ENCODE data around the gene DTHD1. TPM values are rescaled to one million over a fixed set of nuclear protein-coding genes. Genes with fewer than 3 reads are reported as not detected.

The DTHD1 gene
- total RNA-seq, 1 experiment from 2014 or later: not detected

DNA sequence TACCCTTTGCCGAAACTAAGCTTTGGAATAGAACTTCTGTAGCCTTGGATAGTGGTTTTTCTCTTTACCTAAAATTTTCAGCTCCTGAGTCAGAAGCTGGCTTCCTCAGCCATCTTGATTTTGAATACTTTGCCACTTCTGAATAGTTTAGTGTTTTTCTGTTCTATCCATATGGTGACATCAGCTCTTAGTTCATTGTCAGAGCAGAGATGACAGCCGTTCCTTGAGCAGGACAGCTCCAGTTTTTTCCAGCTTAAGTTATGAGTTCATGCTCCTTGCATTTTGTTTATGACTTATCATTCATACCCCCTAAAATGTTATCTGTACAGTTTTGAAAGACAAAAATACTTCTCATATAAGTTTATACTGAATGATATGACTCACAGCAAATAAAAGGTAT, 47.8 kb downstream of the DTHD1 start:
- ATAC-seq (no peak), DNase-seq (no peak)
- no peaks in the 10 kb centered on the region for H3K36me3 ChIP-seq (ENCODE audit: low read depth, low read length)
- H3K27ac ChIP-seq (ENCODE audit: low read length): no peak overlapping the region
- no peaks in the 10 kb centered on the region for H3K27me3 ChIP-seq (ENCODE audit: low read length)
- ChIA-PET POLR2A (ENCODE audit: unreplicated experiment) (no interaction called here), CTCF (no interaction called here)
- no TSS peak for BruUV-seq (replicated peaks)
- H3K4me2 ChIP-seq (ENCODE audit: low read length): no peak overlapping the region
- H3F3A ChIP-seq (ENCODE audit: low read length, unreplicated experiment): no peaks in the 10 kb centered on the region
- H3K4me3 ChIP-seq (ENCODE audit: low read length): no peak overlapping the region
- H3K79me2 ChIP-seq (ENCODE audit: low read length): no peaks in the 10 kb centered on the region
- no peak overlapping the region for H3K9ac ChIP-seq (ENCODE audit: low read length)
- no peaks in the 10 kb centered on the region for H3K9me3 ChIP-seq (ENCODE audit: low read length)
- TF ChIP-seq EZH2 (IDR thresholded peaks at IDR 0.05; ENCODE audit: low read length, unreplicated experiment): no peak
- no peaks in the 10 kb centered on the region for H3K9me2 ChIP-seq (replicated peaks; ENCODE audit: low read length)
- no peak overlapping the region for H2AFZ ChIP-seq (ENCODE audit: low read length)
- H4K20me1 ChIP-seq (ENCODE audit: low read length): no peaks in the 10 kb centered on the region
- H3K4me1 ChIP-seq (ENCODE audit: insufficient read depth, low read length): no peaks in the 10 kb centered on the region
- intact Hi-C loops (cut with micrococcal nuclease): no loop called here

DNA sequence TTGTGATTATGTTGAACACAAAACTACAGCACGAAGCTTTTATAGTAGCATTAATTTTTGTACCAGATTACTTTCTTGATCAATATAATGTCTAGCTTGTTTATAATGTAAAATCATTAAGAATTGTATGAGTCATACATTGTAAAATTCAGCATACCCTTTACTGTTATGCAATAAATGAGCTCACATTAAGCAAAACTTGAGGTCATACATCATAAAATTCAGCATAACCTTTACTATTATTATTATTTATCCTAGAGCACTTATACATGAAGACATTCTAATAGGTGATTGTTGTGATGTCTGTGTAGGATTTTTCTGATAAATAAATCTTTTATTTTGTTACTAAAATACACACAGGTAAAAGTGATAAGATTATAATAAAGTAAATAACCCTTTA, 49.4 kb downstream of the DTHD1 start:
- no peak overlapping the region for H3K9ac ChIP-seq (ENCODE audit: low read length)
- H3K4me3 ChIP-seq (ENCODE audit: low read length): no peak overlapping the region
- POLR2A ChIA-PET (ENCODE audit: unreplicated experiment): interaction anchor here (0.6 kb wide), 1 partner anchor 12 kb away, joined by 3 read pairs; no protein-coding TSS in a partner anchor
- no peak overlapping the region for H3K27ac ChIP-seq (ENCODE audit: low read length)
- CTCF ChIA-PET: no interaction called here
- ATAC-seq (no peak), DNase-seq (no peak)
- H3K79me2 ChIP-seq (ENCODE audit: low read length): no peaks in the 10 kb centered on the region
- H3K27me3 ChIP-seq (ENCODE audit: low read length): no peaks in the 10 kb centered on the region
- H3K36me3 ChIP-seq (ENCODE audit: low read depth, low read length): no peaks in the 10 kb centered on the region
- no TSS peak for BruUV-seq (replicated peaks)
- no peaks in the 10 kb centered on the region for H4K20me1 ChIP-seq (ENCODE audit: low read length)
- H3F3A ChIP-seq (ENCODE audit: low read length, unreplicated experiment): no peaks in the 10 kb centered on the region
- H3K4me2 ChIP-seq (ENCODE audit: low read length): no peak overlapping the region
- no peaks in the 10 kb centered on the region for H3K9me2 ChIP-seq (replicated peaks; ENCODE audit: low read length)
- no peak overlapping the region for H2AFZ ChIP-seq (ENCODE audit: low read length)
- TF ChIP-seq, protein P1, sequence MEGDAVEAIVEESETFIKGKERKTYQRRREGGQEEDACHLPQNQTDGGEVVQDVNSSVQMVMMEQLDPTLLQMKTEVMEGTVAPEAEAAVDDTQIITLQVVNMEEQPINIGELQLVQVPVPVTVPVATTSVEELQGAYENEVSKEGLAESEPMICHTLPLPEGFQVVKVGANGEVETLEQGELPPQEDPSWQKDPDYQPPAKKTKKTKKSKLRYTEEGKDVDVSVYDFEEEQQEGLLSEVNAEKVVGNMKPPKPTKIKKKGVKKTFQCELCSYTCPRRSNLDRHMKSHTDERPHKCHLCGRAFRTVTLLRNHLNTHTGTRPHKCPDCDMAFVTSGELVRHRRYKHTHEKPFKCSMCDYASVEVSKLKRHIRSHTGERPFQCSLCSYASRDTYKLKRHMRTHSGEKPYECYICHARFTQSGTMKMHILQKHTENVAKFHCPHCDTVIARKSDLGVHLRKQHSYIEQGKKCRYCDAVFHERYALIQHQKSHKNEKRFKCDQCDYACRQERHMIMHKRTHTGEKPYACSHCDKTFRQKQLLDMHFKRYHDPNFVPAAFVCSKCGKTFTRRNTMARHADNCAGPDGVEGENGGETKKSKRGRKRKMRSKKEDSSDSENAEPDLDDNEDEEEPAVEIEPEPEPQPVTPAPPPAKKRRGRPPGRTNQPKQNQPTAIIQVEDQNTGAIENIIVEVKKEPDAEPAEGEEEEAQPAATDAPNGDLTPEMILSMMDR (conservative IDR thresholded peaks at IDR 0.05; ENCODE audit: low read depth, low read length): no peak
- no peak for TF ChIP-seq EZH2phosphoT487 (IDR thresholded peaks at IDR 0.05; ENCODE audit: borderline replicate concordance, low read length)
- no peak for TF ChIP-seq EZH2 (IDR thresholded peaks at IDR 0.05; ENCODE audit: low read length, unreplicated experiment)
- intact Hi-C loops (cut with micrococcal nuclease): no loop called here
- no peaks in the 10 kb centered on the region for H3K9me3 ChIP-seq (ENCODE audit: low read length)
- no peaks in the 10 kb centered on the region for H3K4me1 ChIP-seq (ENCODE audit: insufficient read depth, low read length)

DNA sequence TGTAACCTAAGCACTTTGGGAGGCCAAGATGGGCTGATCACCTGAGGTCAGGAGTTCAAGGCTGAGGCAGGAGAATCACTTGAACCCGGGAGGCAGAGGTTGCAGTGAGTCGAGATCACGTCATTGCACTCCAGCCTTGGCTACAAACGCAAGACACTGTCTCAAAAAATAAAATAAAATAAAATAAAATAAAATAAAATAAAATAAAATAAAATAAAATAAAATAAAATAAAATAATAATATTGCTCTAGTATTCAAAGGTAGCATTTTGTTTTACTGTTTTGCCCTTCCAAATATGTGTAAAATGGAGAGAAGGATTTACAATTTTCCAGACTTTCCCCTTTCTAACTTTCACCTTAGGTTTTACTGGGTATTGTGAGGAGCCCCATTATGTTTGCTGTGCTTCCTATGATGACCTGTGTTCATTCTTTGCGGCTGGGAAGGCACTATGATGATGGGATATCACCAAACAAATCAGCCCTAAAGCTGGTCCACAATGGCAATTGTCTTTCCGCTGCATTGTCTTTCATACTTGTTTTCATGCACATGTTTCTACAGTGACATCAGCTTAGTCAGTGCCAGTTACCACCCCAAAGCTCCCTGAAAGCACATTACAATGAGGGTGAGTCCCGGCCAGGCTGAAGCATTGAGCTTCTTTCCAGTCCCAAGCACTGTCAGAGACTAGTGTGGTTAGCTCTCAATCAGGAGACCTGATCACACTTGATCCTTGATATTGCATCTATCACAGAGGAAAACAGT, 50.8 kb downstream of the DTHD1 start:
- Histone ChIP-seq H3F3A (ENCODE audit: low read length, unreplicated experiment) (no peaks in the 10 kb centered on the region), H3K9me3 (ENCODE audit: low read length) (no peaks in the 10 kb centered on the region), H3K9me2 (replicated peaks; ENCODE audit: low read length) (no peaks in the 10 kb centered on the region), H3K27me3 (ENCODE audit: low read length) (no peaks in the 10 kb centered on the region), H4K20me1 (ENCODE audit: low read length) (no peaks in the 10 kb centered on the region), H3K9ac (ENCODE audit: low read length) (no peak overlapping the region), H3K36me3 (ENCODE audit: low read depth, low read length) (no peaks in the 10 kb centered on the region), H3K27ac (ENCODE audit: low read length) (no peak overlapping the region), H3K4me3 (ENCODE audit: low read length) (no peak overlapping the region), H3K4me2 (ENCODE audit: low read length) (no peak overlapping the region), H2AFZ (ENCODE audit: low read length) (no peak overlapping the region), H3K4me1 (ENCODE audit: insufficient read depth, low read length) (no peaks in the 10 kb centered on the region), H3K79me2 (ENCODE audit: low read length) (no peaks in the 10 kb centered on the region)
- ChIA-PET POLR2A (ENCODE audit: unreplicated experiment) (no interaction called here), CTCF (no interaction called here)
- ATAC-seq (no peak), DNase-seq (no peak)
- no peak for TF ChIP-seq EZH2phosphoT487 (IDR thresholded peaks at IDR 0.05; ENCODE audit: borderline replicate concordance, low read length)
- no peak for TF ChIP-seq EZH2 (IDR thresholded peaks at IDR 0.05; ENCODE audit: low read length, unreplicated experiment)
- TF ChIP-seq, protein P1 (conservative IDR thresholded peaks at IDR 0.05; ENCODE audit: low read depth, low read length): no peak
- no TSS peak for BruUV-seq (replicated peaks)
- intact Hi-C loops (cut with micrococcal nuclease): no loop called here

Measured in PC-3 (cell line).